Measurements from ENCODE around the gene TBC1D10A. TPM values are rescaled to one million over a fixed set of nuclear protein-coding genes. Genes with fewer than 3 reads are reported as not detected.
"Not testable (repeated sequence)": the region's sequence is repeated elsewhere in the genome, so short reads cannot be mapped to it uniquely, and the experiment has no call there.

Gene TBC1D10A
- total and polyA plus RNA-seq, 11 donors = 4.3 to 10.1 (median 7.1) TPM

- no peak overlapping the region for H3K4me3 ChIP-seq
- TF ChIP-seq POLR2A (IDR thresholded peaks at IDR 0.05) = no peak
- no peak for TF ChIP-seq CTCF (IDR thresholded peaks at IDR 0.05)
- intact Hi-C loops (cut with DNase I) = no loop called here
- no peak overlapping the region for H3K27ac ChIP-seq
- DNase-seq (no peak), ATAC-seq (no peak)
- WGBS, 4 donors = 92 to 94% (median 93%) methylated on average over 7 of the region's 7 CpGs
- H3K9me3 ChIP-seq = no peaks in the 10 kb centered on the region
- H3K4me1 ChIP-seq = peaks cover 0 to 53% (median 23%) of the 10 kb centered on the region in 12 donors
- no peaks in the 10 kb centered on the region for H3K27me3 ChIP-seq
- peaks cover 9 to 100% (median 100%) of the 10 kb centered on the region in 9 donors for H3K36me3 ChIP-seq
Measured at GRCh38 chr22:30338802-30339201, 12.1 kb upstream of the TBC1D10A start.

GRCh38 chr22:30338341-30338740 lies 11.6 kb upstream of the TBC1D10A start:
- Histone ChIP-seq H3K4me1 (peaks cover 0 to 53% (median 23%) of the 10 kb centered on the region in 12 donors), H3K27ac (peak overlapping the region in 2 of 12 donors; percentile 19 to 29), H3K36me3 (peaks cover 9 to 100% (median 100%) of the 10 kb centered on the region in 9 donors)
- H3K27me3 ChIP-seq; intact Hi-C loops (cut with DNase I); H3K4me3 ChIP-seq; DNase-seq; H3K9me3 ChIP-seq; ATAC-seq: not testable (repeated sequence)
- WGBS, 4 donors = 79 to 84% (median 83%) methylated on average over 9 of the region's 9 CpGs

- DNase-seq (no peak), ATAC-seq (peak in 2 of 4 donors; percentile 9 to 33)
- Histone ChIP-seq H3K4me3 (no peak overlapping the region), H3K4me1 (peaks cover 0 to 52% (median 22%) of the 10 kb centered on the region in 12 donors), H3K36me3 (peaks cover 9 to 100% (median 100%) of the 10 kb centered on the region in 9 donors), H3K9me3 (no peaks in the 10 kb centered on the region), H3K27me3 (no peaks in the 10 kb centered on the region), H3K27ac (peak overlapping the region in 4 of 12 donors; percentile 8 to 43 (median 24))
- whole genome bisulfite sequencing, 4 donors = 59 to 73% (median 69%) methylated on average over 6 to 8 of the region's 8 CpGs
- no peak for TF ChIP-seq CTCF (IDR thresholded peaks at IDR 0.05)
- no peak for TF ChIP-seq POLR2A (IDR thresholded peaks at IDR 0.05)
- intact Hi-C loops (cut with DNase I) = no loop called here
Measured at GRCh38 chr22:30337461-30337778, 10.7 kb upstream of the TBC1D10A start.

GRCh38 chr22:30336752-30337460 lies 10.2 kb upstream of the TBC1D10A start:
- H3K4me1 ChIP-seq = peaks cover 0 to 47% (median 17%) of the 10 kb centered on the region in 12 donors
- no peak overlapping the region for H3K4me3 ChIP-seq
- peaks cover 9 to 100% (median 98%) of the 10 kb centered on the region in 9 donors for H3K36me3 ChIP-seq
- no peaks in the 10 kb centered on the region for H3K9me3 ChIP-seq
- peak overlapping the region in 5 of 12 donors; percentile 29 to 73 (median 44) for H3K27ac ChIP-seq
- intact Hi-C loops (cut with DNase I) = no loop called here
- no peaks in the 10 kb centered on the region for H3K27me3 ChIP-seq
- DNase-seq = peak; percentile 67 to 86 (median 71)
- 89 to 96% (median 94%) methylated on average over 4 of the region's 4 CpGs for WGBS, 4 donors
- TF ChIP-seq POLR2A (IDR thresholded peaks at IDR 0.05) = no peak
- no peak for TF ChIP-seq CTCF (IDR thresholded peaks at IDR 0.05)
- peak; percentile 63 to 88 (median 84) for ATAC-seq
